Nephron (organoid): ENCODE measurements around the gene MUC2.
"Not testable (repeated sequence)": the region's sequence is repeated elsewhere in the genome, so short reads cannot be mapped to it uniquely, and the experiment has no call there.

Source experiments
- H3K27ac Mint-ChIP-seq, 3 experiments: 2 replicates each; pipeline ENCODE4 v1.8.0; 2020; ENCODE audit warnings: mixed read lengths in 3 of 3, mild to moderate bottlenecking in 2 of 3, moderate library complexity in 1 of 3
- H3K27me3 Mint-ChIP-seq: 2 replicates; pipeline ENCODE4 v1.8.0; 2021; ENCODE audit warnings: low read depth, mild to moderate bottlenecking, moderate library complexity, mixed read lengths
- H3K36me3 Mint-ChIP-seq: 2 replicates; pipeline ENCODE4 v1.8.0; 2020; ENCODE audit warnings: low read depth, mixed read lengths
- H3K4me1 Mint-ChIP-seq: 2 replicates; pipeline ENCODE4 v1.8.0; 2020; ENCODE audit warnings: mixed read lengths
- H3K4me3 Mint-ChIP-seq, 3 experiments: 2 replicates each; pipeline ENCODE4 v1.8.0; 2020; ENCODE audit warnings: mild to moderate bottlenecking in 3 of 3, mixed read lengths in 3 of 3, moderate library complexity in 2 of 3
- H3K9me3 Mint-ChIP-seq: 2 replicates; pipeline ENCODE4 v1.8.0; 2020; ENCODE audit warnings: mixed read lengths
- CTCF ChIP-seq, 3 experiments: fragments of 200-600 bp; sonication (generic); IDR thresholded peaks; one replicate each; pipeline ENCODE4 v1.5.0; 2021; ENCODE audit warnings: antibody characterized with exemption in 3 of 3; ENCODE audit not compliant: unreplicated experiment in 3 of 3

Gene MUC2

GRCh38 chr11:1112351-1113191 lies 37.9 kb downstream of the MUC2 start:
- Mint-ChIP-seq H3K4me1 (no peaks in the 10 kb centered on the region), H3K4me3 (no peak overlapping the region), H3K27me3 (peaks cover 16% of the 10 kb centered on the region), H3K36me3 (no peaks in the 10 kb centered on the region), H3K9me3 (no peaks in the 10 kb centered on the region), H3K27ac (no peak overlapping the region)
- no peak for TF ChIP-seq CTCF (IDR thresholded peaks at IDR 0.05; ENCODE audit: unreplicated experiment in 3 of 3)

GRCh38 chr11:1113405-1114201 lies 38.9 kb downstream of the MUC2 start:
- no peaks in the 10 kb centered on the region for H3K9me3 Mint-ChIP-seq
- no peak for TF ChIP-seq CTCF (IDR thresholded peaks at IDR 0.05; ENCODE audit: unreplicated experiment in 3 of 3)
- H3K4me3 Mint-ChIP-seq, result no peak overlapping the region
- no peaks in the 10 kb centered on the region for H3K4me1 Mint-ChIP-seq
- no peak overlapping the region for H3K27ac Mint-ChIP-seq
- H3K36me3 Mint-ChIP-seq, result no peaks in the 10 kb centered on the region
- peaks cover 16% of the 10 kb centered on the region for H3K27me3 Mint-ChIP-seq

DNA sequence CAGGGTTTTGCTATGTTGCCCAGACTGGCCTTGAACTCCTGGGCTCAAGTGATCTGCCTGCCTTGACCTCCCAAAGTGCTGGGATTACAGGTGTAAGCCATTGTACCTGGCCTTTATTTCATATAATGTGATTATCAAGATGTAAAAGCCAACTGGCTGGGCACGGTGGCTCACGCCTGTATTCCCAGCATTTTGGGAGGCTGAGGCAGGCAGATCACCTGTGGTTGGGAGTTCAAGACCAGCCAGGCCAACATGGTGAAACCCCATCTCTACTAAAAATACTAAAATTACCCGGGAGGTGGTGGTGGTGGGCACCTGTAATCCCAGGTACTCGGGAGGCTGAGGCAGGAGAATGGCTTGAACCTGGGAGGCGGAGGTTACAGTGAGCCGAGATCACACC lies 40.6 kb downstream of the MUC2 start:
- not testable (repeated sequence) for H3K9me3 Mint-ChIP-seq, H3K4me3 Mint-ChIP-seq, H3K36me3 Mint-ChIP-seq, H3K27ac Mint-ChIP-seq, H3K4me1 Mint-ChIP-seq
- peaks cover 16% of the 10 kb centered on the region for H3K27me3 Mint-ChIP-seq

GRCh38 chr11:1116104-1116503 lies 41.4 kb downstream of the MUC2 start:
- Mint-ChIP-seq H3K4me3 (no peak overlapping the region), H3K36me3 (no peaks in the 10 kb centered on the region), H3K9me3 (no peaks in the 10 kb centered on the region), H3K27ac (no peak overlapping the region), H3K4me1 (no peaks in the 10 kb centered on the region), H3K27me3 (peaks cover 11% of the 10 kb centered on the region)
- TF ChIP-seq CTCF (IDR thresholded peaks at IDR 0.05; ENCODE audit: unreplicated experiment in 3 of 3), result no peak

DNA sequence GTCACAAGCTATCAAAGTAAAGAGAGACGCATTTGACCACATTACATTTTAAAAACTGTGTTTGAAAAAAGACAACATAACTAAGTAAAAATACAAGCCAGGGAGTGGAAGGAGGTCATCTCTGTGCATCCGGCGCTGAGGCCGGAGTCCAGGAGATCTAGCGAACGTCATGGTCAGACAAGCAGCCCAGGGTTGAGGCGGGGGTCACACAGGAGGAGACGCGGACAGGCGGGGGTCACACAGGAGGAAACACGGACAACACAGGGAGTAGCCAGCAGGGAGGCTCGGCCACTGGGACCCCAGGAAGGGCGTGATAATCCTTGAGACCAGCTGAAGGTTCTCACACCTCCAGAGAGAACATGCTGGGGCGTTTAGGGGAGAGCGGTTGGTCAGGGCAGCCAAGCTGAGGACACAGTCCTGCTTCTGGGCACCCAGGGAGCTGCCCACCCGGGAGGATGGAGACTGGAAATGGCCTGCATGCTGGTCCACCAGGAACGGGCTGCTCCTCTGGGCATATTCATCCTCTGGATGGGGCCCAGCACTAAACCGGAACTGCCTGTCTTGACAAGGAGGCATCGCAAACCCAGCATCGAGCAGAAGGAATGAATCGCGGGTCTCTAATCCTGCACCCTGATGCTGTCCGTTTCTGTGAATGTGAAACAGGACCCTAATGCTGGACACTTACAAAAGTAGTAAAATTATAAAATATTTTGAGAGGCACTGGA lies 42.2 kb downstream of the MUC2 start:
- Mint-ChIP-seq H3K4me3 (no peak overlapping the region), H3K9me3 (no peaks in the 10 kb centered on the region), H3K27ac (no peak overlapping the region), H3K4me1 (no peaks in the 10 kb centered on the region), H3K36me3 (no peaks in the 10 kb centered on the region), H3K27me3 (peaks cover 11% of the 10 kb centered on the region)
- TF ChIP-seq CTCF (IDR thresholded peaks at IDR 0.05; ENCODE audit: unreplicated experiment in 3 of 3), result no peak

- H3K27me3 Mint-ChIP-seq, result peaks cover 14% of the 10 kb centered on the region
- H3K27ac Mint-ChIP-seq, result no peak overlapping the region
- no peak overlapping the region for H3K4me3 Mint-ChIP-seq
- no peaks in the 10 kb centered on the region for H3K9me3 Mint-ChIP-seq
- no peak for TF ChIP-seq CTCF (IDR thresholded peaks at IDR 0.05; ENCODE audit: unreplicated experiment in 3 of 3)
- H3K4me1 Mint-ChIP-seq, result no peaks in the 10 kb centered on the region
- no peaks in the 10 kb centered on the region for H3K36me3 Mint-ChIP-seq
These were observed 43.3 kb downstream of the MUC2 start for GRCh38 chr11:1117992-1118391.
